Neural progenitor cell (in vitro differentiated cells): ENCODE measurements around the gene PROM2.

Experiments used
- EZH2 ChIP-seq: fragments of 200-600 bp; sonication (generic); IDR thresholded peaks from 2 replicates; pipeline ENCODE4 v1.6.1; 2017; ENCODE audit warnings: antibody characterized with exemption, mild to moderate bottlenecking, moderate library complexity
- TF ChIP-seq, protein P1 (sequence below): fragments of 200-600 bp; sonication (generic); IDR thresholded peaks from 2 replicates; pipeline ENCODE4 v1.5.1; 2017; ENCODE audit warnings: antibody characterized with exemption, mild to moderate bottlenecking

DNA sequence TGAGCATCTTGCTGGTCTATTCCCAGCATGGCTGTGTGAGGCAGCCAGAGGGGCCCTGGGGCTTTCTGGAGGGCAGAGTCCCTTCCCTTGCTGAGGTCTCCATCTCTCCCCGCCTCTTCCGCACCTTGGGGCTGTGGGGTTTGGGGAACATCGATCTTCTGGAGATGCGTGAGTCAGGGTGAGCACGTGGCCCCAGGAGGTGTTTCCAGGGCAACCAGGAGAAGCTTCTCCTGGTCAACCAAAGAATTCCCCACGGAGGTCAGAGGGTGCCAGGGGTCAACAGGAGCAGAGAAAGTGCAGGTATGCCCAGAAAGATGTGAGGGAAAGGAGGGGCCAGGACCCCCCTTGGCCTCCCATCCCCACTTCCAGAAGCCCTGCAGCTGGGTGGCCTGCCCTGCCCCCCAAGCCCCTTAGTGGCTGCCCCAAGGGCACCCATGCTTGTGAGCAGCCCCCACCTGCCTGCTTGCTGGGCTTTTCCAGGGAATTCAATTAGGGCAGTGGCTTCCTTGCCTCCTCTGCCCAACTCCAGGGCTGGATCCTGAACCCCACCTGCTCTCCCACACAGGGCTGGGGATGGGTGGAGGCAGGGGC, 2.8 kb upstream of the PROM2 start:
- TF ChIP-seq, protein P1, sequence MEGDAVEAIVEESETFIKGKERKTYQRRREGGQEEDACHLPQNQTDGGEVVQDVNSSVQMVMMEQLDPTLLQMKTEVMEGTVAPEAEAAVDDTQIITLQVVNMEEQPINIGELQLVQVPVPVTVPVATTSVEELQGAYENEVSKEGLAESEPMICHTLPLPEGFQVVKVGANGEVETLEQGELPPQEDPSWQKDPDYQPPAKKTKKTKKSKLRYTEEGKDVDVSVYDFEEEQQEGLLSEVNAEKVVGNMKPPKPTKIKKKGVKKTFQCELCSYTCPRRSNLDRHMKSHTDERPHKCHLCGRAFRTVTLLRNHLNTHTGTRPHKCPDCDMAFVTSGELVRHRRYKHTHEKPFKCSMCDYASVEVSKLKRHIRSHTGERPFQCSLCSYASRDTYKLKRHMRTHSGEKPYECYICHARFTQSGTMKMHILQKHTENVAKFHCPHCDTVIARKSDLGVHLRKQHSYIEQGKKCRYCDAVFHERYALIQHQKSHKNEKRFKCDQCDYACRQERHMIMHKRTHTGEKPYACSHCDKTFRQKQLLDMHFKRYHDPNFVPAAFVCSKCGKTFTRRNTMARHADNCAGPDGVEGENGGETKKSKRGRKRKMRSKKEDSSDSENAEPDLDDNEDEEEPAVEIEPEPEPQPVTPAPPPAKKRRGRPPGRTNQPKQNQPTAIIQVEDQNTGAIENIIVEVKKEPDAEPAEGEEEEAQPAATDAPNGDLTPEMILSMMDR = no peak
- no peak for TF ChIP-seq EZH2
